Skeletal muscle tissue (tissue), 4 donors: ENCODE measurements around the gene NFIB. TPM values are rescaled to one million over a fixed set of nuclear protein-coding genes. Genes with fewer than 3 reads are reported as not detected.
A peak's percentile ranks its signal among the peaks of the same experiment; 100 is the strongest.

Experiments used
- H3K27ac ChIP-seq: one replicate; pipeline ENCODE4 v1.7.0; 2013; ENCODE audit warnings: mild to moderate bottlenecking, low read depth, low read length, inconsistent platforms
- H3K27me3 ChIP-seq, 3 donors: one replicate each; pipeline ENCODE4 v1.7.0; 2013; ENCODE audit warnings: low read length in 3 of 3; ENCODE audit not compliant: control insufficient read depth in 3 of 3, insufficient read depth in 3 of 3
- H3K36me3 ChIP-seq, 3 donors: one replicate each; pipeline ENCODE4 v1.7.0; 2013; ENCODE audit warnings: low read length in 3 of 3; ENCODE audit not compliant: control insufficient read depth in 3 of 3, insufficient read depth in 3 of 3
- H3K4me1 ChIP-seq, 3 donors: one replicate each; pipeline ENCODE4 v1.7.0; 2013; ENCODE audit warnings: low read length in 3 of 3, mild to moderate bottlenecking in 3 of 3; ENCODE audit not compliant: control insufficient read depth in 3 of 3, insufficient read depth in 3 of 3
- H3K4me3 ChIP-seq, 3 donors: one replicate each; pipeline ENCODE4 v1.7.0; 2013; ENCODE audit warnings: low read length in 3 of 3
- H3K9ac ChIP-seq, 3 donors: one replicate each; pipeline ENCODE4 v1.7.0; 2013; ENCODE audit warnings: low read length in 3 of 3, mild to moderate bottlenecking in 3 of 3, moderate library complexity in 2 of 3, low read depth in 1 of 3
- H3K9me3 ChIP-seq, 3 donors: one replicate each; pipeline ENCODE4 v1.7.0; 2013; ENCODE audit warnings: low read length in 3 of 3; ENCODE audit not compliant: control insufficient read depth in 3 of 3
- total RNA-seq: library from RNA; depleted of rRNA; stranded (reverse); fragments of >200 nt; gene quantifications from one replicate; pipeline ENCODE4 v1.2.3, GENCODE V29; 2014
- donor health status: Osteomylitis.

The NFIB gene
- total RNA-seq, 1 donor from 2014 or later, result 95.0 TPM

GRCh38 chr9:14321517-14322130, 7.7 kb upstream of the NFIB start:
- Histone ChIP-seq H3K4me1 (peaks cover 28 to 55% (median 33%) of the 10 kb centered on the region in 3 donors), H3K9ac (peak overlapping the region; percentile 77 to 91 (median 90)), H3K36me3 (no peaks in the 10 kb centered on the region), H3K27ac (peak overlapping the region; percentile 95), H3K4me3 (peak overlapping the region; percentile 74 to 79 (median 79)), H3K27me3 (no peaks in the 10 kb centered on the region), H3K9me3 (no peaks in the 10 kb centered on the region)

- H3K27me3 ChIP-seq, result no peaks in the 10 kb centered on the region
Measured at GRCh38 chr9:14320271-14321181, 6.6 kb upstream of the NFIB start.

GRCh38 chr9:14318934-14319580, 5.1 kb upstream of the NFIB start:
- H3K36me3 ChIP-seq, result no peaks in the 10 kb centered on the region
- peak overlapping the region; percentile 6 to 47 (median 35) for H3K9ac ChIP-seq
- peak overlapping the region; percentile 95 for H3K27ac ChIP-seq
- peaks cover 28 to 51% (median 29%) of the 10 kb centered on the region in 3 donors for H3K4me1 ChIP-seq
- H3K9me3 ChIP-seq, result no peaks in the 10 kb centered on the region
- H3K4me3 ChIP-seq, result peak overlapping the region; percentile 34 to 90 (median 46)
- H3K27me3 ChIP-seq, result no peaks in the 10 kb centered on the region

More at GRCh38 chr9:14320271-14321181, 6.6 kb upstream of the NFIB start:
- H3K27ac ChIP-seq, result peak overlapping the region; percentile 95
- no peaks in the 10 kb centered on the region for H3K36me3 ChIP-seq
- H3K9ac ChIP-seq, result peak overlapping the region; percentile 77 to 91 (median 90)
- H3K4me3 ChIP-seq, result peak overlapping the region; percentile 74 to 79 (median 79)
- H3K9me3 ChIP-seq, result no peaks in the 10 kb centered on the region
- H3K4me1 ChIP-seq, result peaks cover 28 to 56% (median 29%) of the 10 kb centered on the region in 3 donors

GRCh38 chr9:14318361-14318760, 4.4 kb upstream of the NFIB start:
- Histone ChIP-seq H3K9me3 (no peaks in the 10 kb centered on the region), H3K27me3 (no peaks in the 10 kb centered on the region), H3K36me3 (no peaks in the 10 kb centered on the region), H3K27ac (peak overlapping the region; percentile 95), H3K4me1 (peaks cover 26 to 51% (median 29%) of the 10 kb centered on the region in 3 donors), H3K4me3 (peak overlapping the region; percentile 46 to 90 (median 84)), H3K9ac (peak overlapping the region; percentile 89 to 95 (median 93))

GRCh38 chr9:14317667-14318320, 3.9 kb upstream of the NFIB start:
- Histone ChIP-seq H3K4me1 (peaks cover 26 to 51% (median 29%) of the 10 kb centered on the region in 3 donors), H3K4me3 (peak overlapping the region; percentile 73 to 90 (median 84)), H3K27ac (peak overlapping the region; percentile 95), H3K27me3 (no peaks in the 10 kb centered on the region), H3K9me3 (no peaks in the 10 kb centered on the region), H3K9ac (peak overlapping the region; percentile 89 to 95 (median 93)), H3K36me3 (no peaks in the 10 kb centered on the region)

GRCh38 chr9:14316602-14317300, 2.8 kb upstream of the NFIB start:
- peak overlapping the region; percentile 89 to 95 (median 93) for H3K9ac ChIP-seq
- no peaks in the 10 kb centered on the region for H3K27me3 ChIP-seq
- no peaks in the 10 kb centered on the region for H3K36me3 ChIP-seq

GRCh38 chr9:14315875-14316601, 2.1 kb upstream of the NFIB start:
- Histone ChIP-seq H3K27ac (peak overlapping the region; percentile 95), H3K9ac (peak overlapping the region; percentile 89 to 95 (median 93)), H3K27me3 (no peaks in the 10 kb centered on the region), H3K36me3 (no peaks in the 10 kb centered on the region), H3K4me1 (peaks cover 20 to 49% (median 28%) of the 10 kb centered on the region in 3 donors), H3K9me3 (no peaks in the 10 kb centered on the region), H3K4me3 (peak overlapping the region; percentile 73 to 90 (median 84))

More at GRCh38 chr9:14316602-14317300, 2.8 kb upstream of the NFIB start:
- Histone ChIP-seq H3K9me3 (no peaks in the 10 kb centered on the region), H3K4me1 (peaks cover 25 to 51% (median 29%) of the 10 kb centered on the region in 3 donors), H3K27ac (peak overlapping the region; percentile 95), H3K4me3 (peak overlapping the region; percentile 73 to 90 (median 84))

- peaks cover 15 to 41% (median 19%) of the 10 kb centered on the region in 3 donors for H3K4me1 ChIP-seq
- H3K9ac ChIP-seq, result peak overlapping the region; percentile 93 to 95 (median 93)
- no peaks in the 10 kb centered on the region for H3K36me3 ChIP-seq
- H3K27ac ChIP-seq, result peak overlapping the region; percentile 95
- no peaks in the 10 kb centered on the region for H3K27me3 ChIP-seq
- no peaks in the 10 kb centered on the region for H3K9me3 ChIP-seq
- peak overlapping the region; percentile 79 to 90 (median 84) for H3K4me3 ChIP-seq
Measured at GRCh38 chr9:14314929-14315874, 1.3 kb upstream of the NFIB start.
